Nephron (organoid): ENCODE data around the gene GOLGA1.

Experiments
- H3K27ac Mint-ChIP-seq, 3 experiments: 2 replicates each; pipeline ENCODE4 v1.8.0; 2020; ENCODE audit warnings: mixed read lengths in 3 of 3, mild to moderate bottlenecking in 2 of 3, moderate library complexity in 1 of 3
- H3K27me3 Mint-ChIP-seq: 2 replicates; pipeline ENCODE4 v1.8.0; 2021; ENCODE audit warnings: low read depth, mild to moderate bottlenecking, moderate library complexity, mixed read lengths
- H3K36me3 Mint-ChIP-seq: 2 replicates; pipeline ENCODE4 v1.8.0; 2020; ENCODE audit warnings: low read depth, mixed read lengths
- H3K4me1 Mint-ChIP-seq: 2 replicates; pipeline ENCODE4 v1.8.0; 2020; ENCODE audit warnings: mixed read lengths
- H3K4me3 Mint-ChIP-seq, 3 experiments: 2 replicates each; pipeline ENCODE4 v1.8.0; 2020; ENCODE audit warnings: mild to moderate bottlenecking in 3 of 3, mixed read lengths in 3 of 3, moderate library complexity in 2 of 3
- H3K9me3 Mint-ChIP-seq: 2 replicates; pipeline ENCODE4 v1.8.0; 2020; ENCODE audit warnings: mixed read lengths
- TF ChIP-seq, protein P1 (sequence below), 3 experiments: fragments of 200-600 bp; sonication (generic); IDR thresholded peaks; one replicate each; pipeline ENCODE4 v1.5.0; 2021; ENCODE audit warnings: antibody characterized with exemption in 3 of 3; ENCODE audit not compliant: unreplicated experiment in 3 of 3

GOLGA1 gene

DNA sequence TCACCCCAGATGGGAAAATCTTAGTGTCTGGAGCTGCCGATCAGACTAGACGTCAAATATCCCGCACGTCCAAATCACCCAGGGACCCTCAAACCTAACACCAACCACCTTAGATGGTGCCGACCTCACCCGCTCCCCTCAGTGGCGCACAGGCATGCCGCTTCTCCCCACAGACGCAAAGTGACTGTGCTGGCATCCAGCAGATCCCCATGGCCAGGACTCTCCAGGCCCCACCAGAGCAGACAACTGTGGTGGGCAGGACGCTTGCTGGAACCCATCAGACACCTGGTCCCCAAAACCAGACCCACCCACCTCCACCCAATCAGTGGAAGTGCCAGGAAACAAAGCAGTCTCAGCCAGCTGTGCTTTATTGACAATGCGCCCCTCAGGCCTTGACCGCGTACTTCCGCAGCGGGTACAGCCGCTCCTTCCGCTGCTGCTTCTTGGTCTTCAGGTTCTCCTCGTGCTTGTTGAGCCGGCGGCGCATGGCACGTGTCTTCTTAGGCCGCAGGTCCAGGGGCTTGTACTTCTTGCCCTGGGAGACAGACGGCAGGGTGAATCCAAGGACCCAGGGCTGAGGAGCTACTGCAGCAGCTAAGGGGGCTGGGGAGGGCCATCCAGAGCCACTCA lies 83.2 kb downstream of the GOLGA1 start:
- no peaks in the 10 kb centered on the region for H3K27me3 Mint-ChIP-seq
- H3K27ac Mint-ChIP-seq = no peak overlapping the region
- peaks cover 32% of the 10 kb centered on the region for H3K4me1 Mint-ChIP-seq
- TF ChIP-seq, protein P1, sequence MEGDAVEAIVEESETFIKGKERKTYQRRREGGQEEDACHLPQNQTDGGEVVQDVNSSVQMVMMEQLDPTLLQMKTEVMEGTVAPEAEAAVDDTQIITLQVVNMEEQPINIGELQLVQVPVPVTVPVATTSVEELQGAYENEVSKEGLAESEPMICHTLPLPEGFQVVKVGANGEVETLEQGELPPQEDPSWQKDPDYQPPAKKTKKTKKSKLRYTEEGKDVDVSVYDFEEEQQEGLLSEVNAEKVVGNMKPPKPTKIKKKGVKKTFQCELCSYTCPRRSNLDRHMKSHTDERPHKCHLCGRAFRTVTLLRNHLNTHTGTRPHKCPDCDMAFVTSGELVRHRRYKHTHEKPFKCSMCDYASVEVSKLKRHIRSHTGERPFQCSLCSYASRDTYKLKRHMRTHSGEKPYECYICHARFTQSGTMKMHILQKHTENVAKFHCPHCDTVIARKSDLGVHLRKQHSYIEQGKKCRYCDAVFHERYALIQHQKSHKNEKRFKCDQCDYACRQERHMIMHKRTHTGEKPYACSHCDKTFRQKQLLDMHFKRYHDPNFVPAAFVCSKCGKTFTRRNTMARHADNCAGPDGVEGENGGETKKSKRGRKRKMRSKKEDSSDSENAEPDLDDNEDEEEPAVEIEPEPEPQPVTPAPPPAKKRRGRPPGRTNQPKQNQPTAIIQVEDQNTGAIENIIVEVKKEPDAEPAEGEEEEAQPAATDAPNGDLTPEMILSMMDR (IDR thresholded peaks at IDR 0.05; ENCODE audit: unreplicated experiment in 3 of 3) = no peak
- H3K9me3 Mint-ChIP-seq = no peaks in the 10 kb centered on the region
- H3K36me3 Mint-ChIP-seq = peaks cover 32% of the 10 kb centered on the region
- peak overlapping the region in 2 of 3 experiments; percentile 25 to 49 for H3K4me3 Mint-ChIP-seq

DNA sequence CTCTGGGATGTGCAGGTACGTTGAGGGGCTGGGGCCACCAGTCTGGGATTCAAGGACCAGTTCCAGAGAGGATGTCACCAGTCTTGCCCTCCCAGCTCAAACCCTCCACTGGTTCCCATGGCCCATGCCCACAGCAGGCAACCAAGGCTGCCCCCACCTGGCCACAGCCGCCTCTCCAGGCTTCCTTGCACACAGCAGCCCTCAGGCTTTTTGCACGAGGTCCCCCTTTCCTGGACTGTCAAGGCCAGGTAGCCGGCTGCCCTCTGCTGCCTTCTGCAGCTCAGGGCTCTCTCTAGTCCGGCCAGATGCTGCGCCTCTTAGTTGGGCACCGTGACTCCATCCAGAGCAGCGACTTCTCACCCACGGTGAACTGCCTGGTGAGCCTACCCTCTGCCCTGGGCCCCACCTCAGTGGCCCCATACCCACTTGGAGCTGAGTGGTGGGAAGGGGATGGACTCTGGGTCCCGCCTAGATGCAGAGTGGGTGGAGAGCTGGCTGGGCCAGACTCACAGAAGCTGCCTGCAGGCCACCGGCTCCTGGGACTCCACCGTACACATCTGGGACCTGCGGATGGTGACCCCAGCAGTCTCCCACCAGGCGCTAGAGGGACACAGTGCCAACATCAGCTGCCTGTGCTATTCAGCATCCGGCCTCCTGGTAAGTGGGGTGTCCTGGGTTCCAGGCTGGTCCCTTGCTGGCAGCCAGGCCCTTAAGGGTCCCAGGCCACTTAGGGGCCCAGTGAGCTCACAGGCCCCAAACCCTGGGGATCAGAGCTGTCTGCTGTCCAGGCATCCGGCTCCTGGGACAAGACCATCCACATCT lies 84.7 kb downstream of the GOLGA1 start:
- peaks cover 30% of the 10 kb centered on the region for H3K36me3 Mint-ChIP-seq
- H3K27me3 Mint-ChIP-seq = peaks cover 2% of the 10 kb centered on the region
- H3K4me3 Mint-ChIP-seq = no peak overlapping the region
- TF ChIP-seq, protein P1 (IDR thresholded peaks at IDR 0.05; ENCODE audit: unreplicated experiment in 3 of 3) = peak; percentile 19 to 26 (median 21)
- H3K27ac Mint-ChIP-seq = no peak overlapping the region
- H3K4me1 Mint-ChIP-seq = peaks cover 32% of the 10 kb centered on the region
- H3K9me3 Mint-ChIP-seq = no peaks in the 10 kb centered on the region

DNA sequence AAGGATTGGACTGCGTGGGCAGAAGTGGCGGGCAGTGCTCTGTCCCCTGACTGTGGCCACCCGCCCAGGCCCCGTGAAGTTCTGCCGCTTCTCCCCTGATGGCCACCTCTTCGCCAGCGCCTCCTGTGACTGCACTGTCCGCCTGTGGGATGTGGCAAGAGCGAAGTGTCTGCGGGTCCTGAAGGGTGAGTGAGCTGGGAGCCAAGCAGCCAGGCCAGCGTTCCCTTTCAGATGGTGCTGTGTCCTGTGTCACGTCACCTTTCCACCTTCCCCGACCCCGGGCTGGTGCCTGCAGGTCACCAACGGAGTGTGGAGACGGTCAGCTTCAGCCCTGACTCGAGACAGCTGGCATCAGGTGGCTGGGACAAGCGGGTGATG lies 85.3 kb downstream of the GOLGA1 start:
- H3K27ac Mint-ChIP-seq = peak overlapping the region in 1 of 3 experiments; percentile 27
- no peak overlapping the region for H3K4me3 Mint-ChIP-seq
- peaks cover 27% of the 10 kb centered on the region for H3K36me3 Mint-ChIP-seq
- TF ChIP-seq, protein P1 (IDR thresholded peaks at IDR 0.05; ENCODE audit: unreplicated experiment in 3 of 3) = no peak
- H3K4me1 Mint-ChIP-seq = peaks cover 33% of the 10 kb centered on the region
- H3K27me3 Mint-ChIP-seq = peaks cover 5% of the 10 kb centered on the region
- H3K9me3 Mint-ChIP-seq = no peaks in the 10 kb centered on the region

DNA sequence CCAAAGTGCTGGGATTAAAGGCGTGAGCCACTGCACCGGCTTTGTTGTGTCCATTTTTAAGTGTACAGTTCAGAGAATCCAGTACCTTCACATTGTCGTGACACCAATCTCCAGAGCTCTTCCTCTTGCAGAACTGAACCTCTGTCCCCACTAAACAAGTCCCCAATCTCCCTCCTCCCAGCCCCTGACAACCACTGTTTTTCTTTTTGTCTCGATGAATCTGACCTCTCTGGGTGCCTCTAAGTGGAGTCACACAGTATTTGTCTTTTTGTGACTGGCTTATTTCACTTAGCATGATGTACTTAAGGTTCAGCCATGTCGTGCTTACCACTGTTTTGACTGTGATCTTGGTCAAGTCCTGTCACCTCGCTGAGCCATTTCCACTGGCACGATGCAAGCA lies 86.1 kb downstream of the GOLGA1 start:
- Mint-ChIP-seq H3K4me3 (peak overlapping the region; percentile 5 to 41 (median 10)), H3K4me1 (peaks cover 31% of the 10 kb centered on the region), H3K36me3 (peaks cover 19% of the 10 kb centered on the region), H3K9me3 (no peaks in the 10 kb centered on the region), H3K27ac (peak overlapping the region in 1 of 3 experiments; percentile 27), H3K27me3 (peaks cover 5% of the 10 kb centered on the region)
- TF ChIP-seq, protein P1 (IDR thresholded peaks at IDR 0.05; ENCODE audit: unreplicated experiment in 3 of 3) = no peak

DNA sequence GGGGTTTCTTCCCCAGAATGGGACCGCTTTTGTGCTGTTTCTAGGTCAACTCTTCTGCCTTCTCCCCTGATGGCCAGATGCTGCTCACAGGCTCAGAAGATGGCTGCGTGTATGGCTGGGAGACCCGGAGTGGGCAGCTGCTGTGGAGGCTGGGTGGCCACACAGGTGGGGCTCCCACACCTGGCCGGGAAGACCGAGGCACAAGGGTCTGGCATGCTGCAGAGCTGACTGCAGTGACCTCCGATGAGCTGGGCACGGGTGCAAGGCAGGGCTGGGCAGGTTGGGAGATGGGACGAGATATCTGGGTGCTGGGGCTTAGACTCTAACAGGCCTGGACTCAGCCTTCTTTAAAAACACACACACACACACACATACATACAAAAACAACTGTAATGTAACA lies 86.7 kb downstream of the GOLGA1 start:
- Mint-ChIP-seq H3K4me1 (peaks cover 27% of the 10 kb centered on the region), H3K4me3 (peak overlapping the region in 1 of 3 experiments; percentile 29), H3K9me3 (no peaks in the 10 kb centered on the region), H3K36me3 (peaks cover 13% of the 10 kb centered on the region), H3K27ac (no peak overlapping the region), H3K27me3 (peaks cover 5% of the 10 kb centered on the region)
- TF ChIP-seq, protein P1 (IDR thresholded peaks at IDR 0.05; ENCODE audit: unreplicated experiment in 3 of 3) = no peak
